Left lung (tissue), 10 donors: Measurements from ENCODE around the gene GREB1. TPM values are rescaled to one million over a fixed set of nuclear protein-coding genes. Genes with fewer than 3 reads are reported as not detected.

Experiments
- ATAC-seq: fragments of 200-7000 bp; cut with Tn5 transposase; one replicate; pipeline ENCODE4 v1.9.1; 2020; ENCODE audit warnings: moderate library complexity
- DNase-seq, 4 donors: peaks; one replicate each; pipeline ENCODE4 v3.0.0-alpha.2; 2013 to 2020
- H3K27ac ChIP-seq, 2 donors: fragments of 200-600 bp; sonication (generic) in 1 of 2; one replicate each; pipeline versions ENCODE4 v1.5.0 to v1.8.0; 2020 to 2021
- H3K27me3 ChIP-seq, 2 donors: fragments of 200-600 bp; sonication (generic) in 1 of 2; one replicate each; pipeline versions ENCODE4 v1.5.0 to v1.8.0; 2020 to 2021
- H3K36me3 ChIP-seq, 2 donors: fragments of 200-600 bp; sonication (generic) in 1 of 2; one replicate each; pipeline versions ENCODE4 v1.5.0 to v1.8.0; 2020 to 2021
- H3K4me1 ChIP-seq, 2 donors: fragments of 200-600 bp; one replicate each; pipeline ENCODE4 v1.8.0; 2021
- H3K4me3 ChIP-seq, 2 donors: fragments of 200-600 bp; sonication (generic) in 1 of 2; one replicate each; pipeline versions ENCODE4 v1.5.0 to v1.8.0; 2020 to 2021; ENCODE audit warnings: mild to moderate bottlenecking in 1 of 2
- H3K9me3 ChIP-seq, 2 donors: fragments of 200-600 bp; sonication (generic) in 1 of 2; one replicate each; pipeline versions ENCODE4 v1.5.0 to v1.8.0; 2020 to 2021
- CTCF ChIP-seq, 2 donors: fragments of 200-600 bp; sonication (generic) in 1 of 2; IDR thresholded peaks; one replicate each; pipeline versions ENCODE4 v1.5.0 to v1.8.0; 2021; ENCODE audit warnings: antibody characterized with exemption in 2 of 2
- intact Hi-C, 2 donors: fragments of 100-400 bp; cut with DNase I; formaldehyde crosslinking; loops; one replicate each; pipeline versions ENCODE4 v1.11.2 to v1.14.2; 2022
- polyA plus RNA-seq, 6 donors: library from polyadenylated mRNA; unstranded; fragments of 120-200 nt; gene quantifications; one replicate each; pipeline ENCODE4 v1.2.1, GENCODE V29; 2013; ENCODE audit not compliant: insufficient read length in 6 of 6
- total RNA-seq, 2 donors: library from RNA; stranded (reverse); fragmentation: NEBNext Ultra II Directional; extraction: Animal tissue kit (Norgen Biotek cat#: 25700); gene quantifications; one replicate each; pipeline ENCODE4 v1.2.1, GENCODE V29; 2021
- donor health status: DM: no; HTN: yes; CAD: no.
- donor health status: DM: no; HTN: no; CAD: no.

The GREB1 gene
- total and polyA plus RNA-seq, 8 donors = 1.6 to 19.1 (median 12.7) TPM

GRCh38 chr2:11621410-11621809 lies 87.6 kb downstream of the GREB1 start:
- intact Hi-C loops = no loop called here
- Histone ChIP-seq H3K9me3 (no peaks in the 10 kb centered on the region), H3K36me3 (no peaks in the 10 kb centered on the region), H3K27ac (no peak overlapping the region), H3K4me1 (no peaks in the 10 kb centered on the region), H3K27me3 (no peaks in the 10 kb centered on the region), H3K4me3 (no peak overlapping the region)
- DNase-seq = no peak
- TF ChIP-seq CTCF (IDR thresholded peaks at IDR 0.05) = no peak
- ATAC-seq = no peak

DNA sequence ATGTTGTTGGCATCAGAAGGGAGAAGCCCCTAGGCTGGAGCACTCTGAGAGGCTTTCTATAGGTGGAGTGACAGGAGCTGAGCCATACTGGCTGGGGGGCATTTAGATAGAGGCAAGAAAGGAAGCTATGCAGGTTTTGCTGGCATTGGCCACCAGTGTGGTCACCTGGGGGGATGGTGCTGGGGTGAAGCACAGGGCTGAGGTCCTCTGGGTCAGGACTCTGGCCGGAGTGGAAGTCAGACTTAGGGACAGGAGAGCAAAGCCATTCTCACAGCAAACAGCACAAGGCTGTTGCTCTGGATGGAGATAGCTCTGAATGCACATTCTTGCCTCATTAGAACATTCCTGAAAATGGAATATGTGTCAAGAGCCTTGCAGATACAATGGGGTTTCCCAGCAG lies 88.8 kb downstream of the GREB1 start:
- Histone ChIP-seq H3K9me3 (peaks cover 0 to 7% of the 10 kb centered on the region in 2 donors), H3K27ac (no peak overlapping the region), H3K27me3 (no peaks in the 10 kb centered on the region), H3K4me3 (no peak overlapping the region), H3K36me3 (no peaks in the 10 kb centered on the region), H3K4me1 (no peaks in the 10 kb centered on the region)
- ATAC-seq (no peak), DNase-seq (no peak)
- TF ChIP-seq CTCF (IDR thresholded peaks at IDR 0.05) = no peak
- intact Hi-C loops = no loop called here

- TF ChIP-seq CTCF (IDR thresholded peaks at IDR 0.05) = no peak
- DNase-seq (no peak), ATAC-seq (no peak)
- intact Hi-C loops = no loop called here
- no peak overlapping the region for H3K4me3 ChIP-seq
- no peaks in the 10 kb centered on the region for H3K36me3 ChIP-seq
- H3K27ac ChIP-seq = no peak overlapping the region
- no peaks in the 10 kb centered on the region for H3K4me1 ChIP-seq
- no peaks in the 10 kb centered on the region for H3K27me3 ChIP-seq
- H3K9me3 ChIP-seq = peaks cover 0 to 7% of the 10 kb centered on the region in 2 donors
Observed at GRCh38 chr2:11624893-11625292, 91.0 kb downstream of the GREB1 start.

- intact Hi-C loops = no loop called here
- no peak for ATAC-seq
- no peak for TF ChIP-seq CTCF (IDR thresholded peaks at IDR 0.05)
Observed at GRCh38 chr2:11625671-11626070, 91.8 kb downstream of the GREB1 start.

GRCh38 chr2:11628675-11629074 lies 94.8 kb downstream of the GREB1 start:
- H3K36me3 ChIP-seq = no peaks in the 10 kb centered on the region
- H3K9me3 ChIP-seq = peaks cover 0 to 7% of the 10 kb centered on the region in 2 donors
- no peak for ATAC-seq
- intact Hi-C loops = no loop called here
- DNase-seq = peak in 1 of 4 donors; percentile 59
- no peak overlapping the region for H3K4me3 ChIP-seq
- no peaks in the 10 kb centered on the region for H3K4me1 ChIP-seq
- H3K27me3 ChIP-seq = no peaks in the 10 kb centered on the region
- no peak for TF ChIP-seq CTCF (IDR thresholded peaks at IDR 0.05)
- no peak overlapping the region for H3K27ac ChIP-seq

More at GRCh38 chr2:11625671-11626070, 91.8 kb downstream of the GREB1 start:
- no peaks in the 10 kb centered on the region for H3K4me1 ChIP-seq
- no peak overlapping the region for H3K27ac ChIP-seq
- no peaks in the 10 kb centered on the region for H3K27me3 ChIP-seq
- no peak for DNase-seq
- no peaks in the 10 kb centered on the region for H3K36me3 ChIP-seq
- peaks cover 0 to 7% of the 10 kb centered on the region in 2 donors for H3K9me3 ChIP-seq
- H3K4me3 ChIP-seq = no peak overlapping the region
